Activated CD8-positive, alpha-beta memory T cell treated with anti-CD3 and anti-CD28 coated beads for 48 hours (primary cell): ENCODE data around the gene PSMC3.

Source experiments
- DNase-seq, 3 experiments: peaks; one replicate each; pipeline ENCODE4 v3.0.0-alpha.2; 2020; ENCODE audit warnings: low read depth in 2 of 3, low spot score in 2 of 3

Gene PSMC3

GRCh38 chr11:47413908-47414684, 12.1 kb downstream of the PSMC3 start:
- no peak for DNase-seq

GRCh38 chr11:47413351-47413750, 12.9 kb downstream of the PSMC3 start:
- DNase-seq: no peak

- peak in 1 of 3 experiments; percentile 47 for DNase-seq
Observed at GRCh38 chr11:47411884-47412746, 14.1 kb downstream of the PSMC3 start.

- no peak for DNase-seq
Observed at GRCh38 chr11:47410370-47411264, 15.6 kb downstream of the PSMC3 start.

- DNase-seq: no peak
Observed at GRCh38 chr11:47409440-47410369, 16.5 kb downstream of the PSMC3 start.

GRCh38 chr11:47408598-47409439, 17.4 kb downstream of the PSMC3 start:
- DNase-seq: no peak

GRCh38 chr11:47407746-47408590, 18.3 kb downstream of the PSMC3 start, which contains the start of gene SLC39A13:
Gene SLC39A13 (plus strand): TSS chr11:47408590. CDS start chr11:47410095, 1,505 bp downstream.
- DNase-seq: peak; percentile 86 to 93 (median 90)

GRCh38 chr11:47406896-47407745, 19.1 kb downstream of the PSMC3 start:
- DNase-seq: no peak

- DNase-seq: no peak
Observed at GRCh38 chr11:47403571-47403970, 22.7 kb downstream of the PSMC3 start.

GRCh38 chr11:47403135-47403534, 23.1 kb downstream of the PSMC3 start:
- no peak for DNase-seq

GRCh38 chr11:47400768-47401279, 25.4 kb downstream of the PSMC3 start:
- no peak for DNase-seq

GRCh38 chr11:47399860-47400767, 26.1 kb downstream of the PSMC3 start:
- DNase-seq: no peak

GRCh38 chr11:47398551-47398950, 27.7 kb downstream of the PSMC3 start:
- no peak for DNase-seq

GRCh38 chr11:47398011-47398410, 28.2 kb downstream of the PSMC3 start:
- DNase-seq: no peak

GRCh38 chr11:47396049-47396320, 30.3 kb downstream of the PSMC3 start:
- no peak for DNase-seq
